Ishikawa (cell line): ENCODE measurements around the gene INPP4A.

Experiments
- CEBPB ChIP-seq: IDR thresholded peaks from 2 replicates; pipeline ENCODE4 v1.6.1; 2012
- CREB1 ChIP-seq: IDR thresholded peaks from 2 replicates; pipeline ENCODE4 v1.6.1; 2012; ENCODE audit warnings: low read depth
- EGR1 ChIP-seq: IDR thresholded peaks from 2 replicates; pipeline ENCODE4 v1.6.1; 2012
- EP300 ChIP-seq: IDR thresholded peaks from 2 replicates; pipeline ENCODE4 v1.6.1; 2012; ENCODE audit warnings: borderline replicate concordance
- RAD21 ChIP-seq: IDR thresholded peaks from 2 replicates; pipeline ENCODE4 v1.6.1; 2012; ENCODE audit warnings: low read depth
- TAF1 ChIP-seq: IDR thresholded peaks from 2 replicates; pipeline ENCODE4 v1.6.1; 2012; ENCODE audit warnings: low read depth, mild to moderate bottlenecking
- TCF12 ChIP-seq: IDR thresholded peaks from 2 replicates; pipeline ENCODE4 v1.6.1; 2012; ENCODE audit warnings: low read depth
- YY1 ChIP-seq: IDR thresholded peaks from 2 replicates; pipeline ENCODE4 v1.6.1; 2012; ENCODE audit warnings: low read depth
- TF ChIP-seq, protein P1 (sequence below): IDR thresholded peaks from 2 replicates; pipeline ENCODE4 v1.6.1; 2012; ENCODE audit warnings: low read depth, mild to moderate bottlenecking
- TF ChIP-seq, protein P2 (sequence below): IDR thresholded peaks from 2 replicates; pipeline ENCODE4 v1.6.1; 2012
- TF ChIP-seq, protein P3 (sequence below): IDR thresholded peaks from 2 replicates; pipeline ENCODE4 v1.6.1; 2012

DNA sequence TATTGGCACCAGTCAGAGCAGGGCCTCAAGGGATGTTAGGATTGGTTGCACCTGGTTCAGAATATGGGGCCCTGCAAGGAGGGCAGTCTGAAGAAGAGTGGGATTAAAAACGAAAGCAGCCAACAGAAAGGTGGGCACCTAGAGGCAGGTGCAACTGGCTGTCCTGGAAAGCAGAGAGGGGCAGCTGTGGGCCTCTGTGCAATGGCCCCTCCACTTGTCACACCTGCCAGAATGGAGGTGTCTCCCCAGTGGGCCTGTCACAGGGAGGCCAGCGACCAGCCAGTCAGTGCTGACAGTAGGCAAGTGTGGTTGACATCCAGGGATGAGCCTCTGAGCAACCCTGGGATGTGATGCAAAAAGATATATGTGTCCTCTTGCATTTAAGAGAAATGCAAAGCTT is 37.7 kb downstream of the INPP4A start:
- TF ChIP-seq TCF12 (no peak), RAD21 (no peak), TAF1 (no peak), EP300 (no peak), EGR1 (no peak), YY1 (no peak), CREB1 (no peak), CEBPB (no peak)
- TF ChIP-seq, protein P1, sequence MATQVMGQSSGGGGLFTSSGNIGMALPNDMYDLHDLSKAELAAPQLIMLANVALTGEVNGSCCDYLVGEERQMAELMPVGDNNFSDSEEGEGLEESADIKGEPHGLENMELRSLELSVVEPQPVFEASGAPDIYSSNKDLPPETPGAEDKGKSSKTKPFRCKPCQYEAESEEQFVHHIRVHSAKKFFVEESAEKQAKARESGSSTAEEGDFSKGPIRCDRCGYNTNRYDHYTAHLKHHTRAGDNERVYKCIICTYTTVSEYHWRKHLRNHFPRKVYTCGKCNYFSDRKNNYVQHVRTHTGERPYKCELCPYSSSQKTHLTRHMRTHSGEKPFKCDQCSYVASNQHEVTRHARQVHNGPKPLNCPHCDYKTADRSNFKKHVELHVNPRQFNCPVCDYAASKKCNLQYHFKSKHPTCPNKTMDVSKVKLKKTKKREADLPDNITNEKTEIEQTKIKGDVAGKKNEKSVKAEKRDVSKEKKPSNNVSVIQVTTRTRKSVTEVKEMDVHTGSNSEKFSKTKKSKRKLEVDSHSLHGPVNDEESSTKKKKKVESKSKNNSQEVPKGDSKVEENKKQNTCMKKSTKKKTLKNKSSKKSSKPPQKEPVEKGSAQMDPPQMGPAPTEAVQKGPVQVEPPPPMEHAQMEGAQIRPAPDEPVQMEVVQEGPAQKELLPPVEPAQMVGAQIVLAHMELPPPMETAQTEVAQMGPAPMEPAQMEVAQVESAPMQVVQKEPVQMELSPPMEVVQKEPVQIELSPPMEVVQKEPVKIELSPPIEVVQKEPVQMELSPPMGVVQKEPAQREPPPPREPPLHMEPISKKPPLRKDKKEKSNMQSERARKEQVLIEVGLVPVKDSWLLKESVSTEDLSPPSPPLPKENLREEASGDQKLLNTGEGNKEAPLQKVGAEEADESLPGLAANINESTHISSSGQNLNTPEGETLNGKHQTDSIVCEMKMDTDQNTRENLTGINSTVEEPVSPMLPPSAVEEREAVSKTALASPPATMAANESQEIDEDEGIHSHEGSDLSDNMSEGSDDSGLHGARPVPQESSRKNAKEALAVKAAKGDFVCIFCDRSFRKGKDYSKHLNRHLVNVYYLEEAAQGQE, result no peak
- TF ChIP-seq, protein P2, sequence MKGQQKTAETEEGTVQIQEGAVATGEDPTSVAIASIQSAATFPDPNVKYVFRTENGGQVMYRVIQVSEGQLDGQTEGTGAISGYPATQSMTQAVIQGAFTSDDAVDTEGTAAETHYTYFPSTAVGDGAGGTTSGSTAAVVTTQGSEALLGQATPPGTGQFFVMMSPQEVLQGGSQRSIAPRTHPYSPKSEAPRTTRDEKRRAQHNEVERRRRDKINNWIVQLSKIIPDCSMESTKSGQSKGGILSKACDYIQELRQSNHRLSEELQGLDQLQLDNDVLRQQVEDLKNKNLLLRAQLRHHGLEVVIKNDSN, result no peak
- TF ChIP-seq, protein P3, sequence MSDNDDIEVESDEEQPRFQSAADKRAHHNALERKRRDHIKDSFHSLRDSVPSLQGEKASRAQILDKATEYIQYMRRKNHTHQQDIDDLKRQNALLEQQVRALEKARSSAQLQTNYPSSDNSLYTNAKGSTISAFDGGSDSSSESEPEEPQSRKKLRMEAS, result no peak
